GM12878 (cell line): ENCODE results near the gene UBQLN1. TPM values are rescaled to one million over a fixed set of nuclear protein-coding genes. Genes with fewer than 3 reads are reported as not detected.

Experiments
- CHD4 ChIP-seq: fragments of 200-600 bp; sonication (generic); IDR thresholded peaks from 2 replicates; pipeline ENCODE4 v1.6.1; 2016; ENCODE audit warnings: mild to moderate bottlenecking
- EZH2 ChIP-seq: IDR thresholded peaks from 2 replicates; pipeline ENCODE4 v1.6.1; 2012; ENCODE audit warnings: low read depth, mild to moderate bottlenecking, control low read depth, inconsistent platforms, low read length, borderline replicate concordance; ENCODE audit not compliant: control insufficient read depth
- FOXM1 ChIP-seq: IDR thresholded peaks from 2 replicates; pipeline ENCODE4 v1.6.1; 2012; ENCODE audit warnings: low read depth, mild to moderate bottlenecking, inconsistent platforms, low read length, moderate library complexity
- HDAC2 ChIP-seq: fragments of 200-600 bp; sonication (generic); IDR thresholded peaks from 2 replicates; pipeline ENCODE4 v1.6.1; 2017
- HDGF ChIP-seq: fragments of 450-650 bp; IDR thresholded peaks from 2 replicates; pipeline ENCODE4 v1.6.1; 2016; ENCODE audit warnings: antibody characterized with exemption
- KAT2A ChIP-seq: conservative IDR thresholded peaks from 2 replicates; pipeline ENCODE4 v1.6.1; 2011; ENCODE audit warnings: low read depth, low read length; ENCODE audit not compliant: control insufficient read depth
- MEF2B ChIP-seq: fragments of 450-650 bp; IDR thresholded peaks from 2 replicates; pipeline ENCODE4 v1.6.1; 2018; ENCODE audit warnings: mild to moderate bottlenecking, moderate library complexity; ENCODE audit not compliant: partially characterized antibody, poor library complexity, severe bottlenecking
- NR2C2 ChIP-seq: IDR thresholded peaks from 2 replicates; pipeline ENCODE4 v1.6.1; 2011; ENCODE audit warnings: borderline replicate concordance, low read depth; ENCODE audit not compliant: control insufficient read depth, insufficient read length
- PML ChIP-seq: IDR thresholded peaks from 2 replicates; pipeline ENCODE4 v1.6.1; 2012; ENCODE audit warnings: low read length, inconsistent platforms
- RFX5 ChIP-seq: IDR thresholded peaks from 2 replicates; pipeline ENCODE4 v1.6.1; 2011; ENCODE audit warnings: low read depth, low read length, improper control_type of control experiment
- TBL1XR1 ChIP-seq: IDR thresholded peaks from 2 replicates; pipeline ENCODE4 v1.6.1; 2012; ENCODE audit warnings: low read depth, low read length, improper control_type of control experiment
- ZNF217 ChIP-seq: fragments of 450-650 bp; IDR thresholded peaks from 2 replicates; pipeline ENCODE4 v1.6.1; 2017; ENCODE audit warnings: antibody characterized with exemption, mild to moderate bottlenecking
- ZNF24 ChIP-seq: fragments of 450-650 bp; IDR thresholded peaks from 2 replicates; pipeline ENCODE4 v1.6.1; 2017; ENCODE audit warnings: antibody characterized with exemption, mild to moderate bottlenecking
- ZNF622 ChIP-seq: fragments of 450-650 bp; IDR thresholded peaks from 2 replicates; pipeline ENCODE4 v1.6.1; 2017; ENCODE audit warnings: mild to moderate bottlenecking, inconsistent platforms
- polyA plus RNA-seq, 11 experiments: library from polyadenylated mRNA; depleted of rRNA in 4 of 11; unstranded in 6 of 11; stranded (reverse) in 5 of 11; fragments of >200 nt; fragmentation: Nextera tagmentation in 4 of 11; fragmentation: Illumina TruSeq in 1 of 11; extraction: Ambion mirVana in 4 of 11; extraction: Trizol in 1 of 11; gene quantifications; 1 replicate in 1 of 11; 2 replicates in 10 of 11; pipeline versions ENCODE4 v1.2.1 to v1.2.3, GENCODE V29; 2011 to 2016; ENCODE audit warnings: inconsistent platforms in 2 of 11, missing spikeins in 2 of 11, low read depth in 1 of 11
- total RNA-seq, 4 experiments: library from RNA; depleted of rRNA in 3 of 4; stranded (reverse); fragments of >200 nt in 3 of 4; fragmentation: Illumina TruSeq in 1 of 4; extraction: Trizol in 1 of 4; gene quantifications; 2 replicates each; pipeline versions ENCODE4 v1.2.1 to v1.2.3, GENCODE V29; 2013 to 2021
- TF ChIP-seq, protein P1 (sequence below): fragments of 450-650 bp; conservative IDR thresholded peaks from 2 replicates; pipeline ENCODE4 v1.6.1; 2017; ENCODE audit warnings: mild to moderate bottlenecking, moderate library complexity
- TF ChIP-seq, protein P2 (sequence below): fragments of 450-650 bp; IDR thresholded peaks from 2 replicates; pipeline ENCODE4 v1.6.1; 2016; ENCODE audit warnings: mild to moderate bottlenecking
- TF ChIP-seq, protein P3 (sequence below), 3 experiments: IDR thresholded peaks in 2 of 3; conservative IDR thresholded peaks in 1 of 3; 2 replicates each; pipeline ENCODE4 v1.5.1; 2011; ENCODE audit warnings: low read depth in 3 of 3, low read length in 3 of 3, mild to moderate bottlenecking in 3 of 3, control low read depth in 2 of 3, moderate library complexity in 2 of 3, inconsistent platforms in 1 of 3, mixed read lengths in 1 of 3; ENCODE audit not compliant: control insufficient read depth in 2 of 3, insufficient read depth in 1 of 3; ENCODE audit errors: extremely low read depth in 1 of 3
- TF ChIP-seq, protein P4 (sequence below): IDR thresholded peaks from 2 replicates; pipeline ENCODE4 v1.6.1; 2011; ENCODE audit warnings: borderline replicate concordance, low read depth, mild to moderate bottlenecking, moderate library complexity, low read length; ENCODE audit not compliant: insufficient read depth, poor library complexity, severe bottlenecking
- TF ChIP-seq, protein P5 (sequence below): IDR thresholded peaks from 2 replicates; pipeline ENCODE4 v1.6.1; 2012; ENCODE audit warnings: low read length, inconsistent platforms

The UBQLN1 gene
- total and polyA plus RNA-seq, 10 of the 15 experiments (the other 5 are each of a cell fraction or from before 2014, with no cell fraction given) = 12.4 to 118 (median 66.1) TPM

DNA sequence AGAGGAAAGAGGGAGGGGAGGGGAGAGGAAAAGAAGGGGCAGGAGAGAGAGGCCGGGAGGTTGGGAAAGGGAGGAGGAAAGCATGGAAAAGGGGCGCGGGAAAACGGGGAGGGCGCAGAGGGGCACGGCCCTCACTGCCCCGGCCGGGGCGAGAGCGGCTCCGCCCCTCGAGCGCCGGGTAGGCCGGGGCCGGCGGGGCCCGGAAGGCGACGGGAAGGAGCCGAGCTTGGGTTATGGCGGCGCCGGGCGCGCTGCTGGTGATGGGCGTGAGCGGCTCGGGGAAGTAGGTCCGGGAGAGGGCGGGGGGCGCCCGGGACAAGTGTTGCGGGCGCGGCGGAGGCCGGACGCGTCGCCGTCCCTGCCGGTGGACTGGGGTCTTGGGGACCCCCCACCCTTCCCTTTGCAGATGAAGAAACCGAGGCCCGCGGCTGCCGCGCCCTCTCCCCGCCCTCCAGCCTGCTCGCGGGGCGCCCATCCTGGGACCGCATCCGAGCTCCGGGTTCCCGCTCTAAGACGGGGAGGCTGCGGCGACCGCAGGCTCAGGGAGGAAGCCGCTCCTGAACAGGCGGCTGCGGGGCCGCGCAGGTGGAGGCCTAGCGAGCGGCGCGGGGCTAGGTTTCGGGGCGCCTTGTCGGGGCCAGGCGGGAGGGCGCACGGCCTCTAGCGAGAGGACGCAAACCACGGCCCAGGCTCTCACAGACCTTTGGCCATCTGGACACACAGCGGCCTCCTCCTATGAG lies 84.6 kb downstream of the UBQLN1 start, which contains the start of gene IDNK (continued):
- TF ChIP-seq, protein P1, sequence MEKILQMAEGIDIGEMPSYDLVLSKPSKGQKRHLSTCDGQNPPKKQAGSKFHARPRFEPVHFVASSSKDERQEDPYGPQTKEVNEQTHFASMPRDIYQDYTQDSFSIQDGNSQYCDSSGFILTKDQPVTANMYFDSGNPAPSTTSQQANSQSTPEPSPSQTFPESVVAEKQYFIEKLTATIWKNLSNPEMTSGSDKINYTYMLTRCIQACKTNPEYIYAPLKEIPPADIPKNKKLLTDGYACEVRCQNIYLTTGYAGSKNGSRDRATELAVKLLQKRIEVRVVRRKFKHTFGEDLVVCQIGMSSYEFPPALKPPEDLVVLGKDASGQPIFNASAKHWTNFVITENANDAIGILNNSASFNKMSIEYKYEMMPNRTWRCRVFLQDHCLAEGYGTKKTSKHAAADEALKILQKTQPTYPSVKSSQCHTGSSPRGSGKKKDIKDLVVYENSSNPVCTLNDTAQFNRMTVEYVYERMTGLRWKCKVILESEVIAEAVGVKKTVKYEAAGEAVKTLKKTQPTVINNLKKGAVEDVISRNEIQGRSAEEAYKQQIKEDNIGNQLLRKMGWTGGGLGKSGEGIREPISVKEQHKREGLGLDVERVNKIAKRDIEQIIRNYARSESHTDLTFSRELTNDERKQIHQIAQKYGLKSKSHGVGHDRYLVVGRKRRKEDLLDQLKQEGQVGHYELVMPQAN = peak; percentile 50
- TF ChIP-seq HDGF = no peak
- TF ChIP-seq CHD4 = no peak
- TF ChIP-seq KAT2A = no peak
- TF ChIP-seq MEF2B = no peak
- TF ChIP-seq, protein P2, sequence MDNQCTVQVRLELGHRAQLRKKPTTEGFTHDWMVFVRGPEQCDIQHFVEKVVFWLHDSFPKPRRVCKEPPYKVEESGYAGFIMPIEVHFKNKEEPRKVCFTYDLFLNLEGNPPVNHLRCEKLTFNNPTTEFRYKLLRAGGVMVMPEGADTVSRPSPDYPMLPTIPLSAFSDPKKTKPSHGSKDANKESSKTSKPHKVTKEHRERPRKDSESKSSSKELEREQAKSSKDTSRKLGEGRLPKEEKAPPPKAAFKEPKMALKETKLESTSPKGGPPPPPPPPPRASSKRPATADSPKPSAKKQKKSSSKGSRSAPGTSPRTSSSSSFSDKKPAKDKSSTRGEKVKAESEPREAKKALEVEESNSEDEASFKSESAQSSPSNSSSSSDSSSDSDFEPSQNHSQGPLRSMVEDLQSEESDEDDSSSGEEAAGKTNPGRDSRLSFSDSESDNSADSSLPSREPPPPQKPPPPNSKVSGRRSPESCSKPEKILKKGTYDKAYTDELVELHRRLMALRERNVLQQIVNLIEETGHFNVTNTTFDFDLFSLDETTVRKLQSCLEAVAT = no peak
- TF ChIP-seq ZNF217 = no peak
- TF ChIP-seq ZNF24 = no peak
- TF ChIP-seq, protein P3, sequence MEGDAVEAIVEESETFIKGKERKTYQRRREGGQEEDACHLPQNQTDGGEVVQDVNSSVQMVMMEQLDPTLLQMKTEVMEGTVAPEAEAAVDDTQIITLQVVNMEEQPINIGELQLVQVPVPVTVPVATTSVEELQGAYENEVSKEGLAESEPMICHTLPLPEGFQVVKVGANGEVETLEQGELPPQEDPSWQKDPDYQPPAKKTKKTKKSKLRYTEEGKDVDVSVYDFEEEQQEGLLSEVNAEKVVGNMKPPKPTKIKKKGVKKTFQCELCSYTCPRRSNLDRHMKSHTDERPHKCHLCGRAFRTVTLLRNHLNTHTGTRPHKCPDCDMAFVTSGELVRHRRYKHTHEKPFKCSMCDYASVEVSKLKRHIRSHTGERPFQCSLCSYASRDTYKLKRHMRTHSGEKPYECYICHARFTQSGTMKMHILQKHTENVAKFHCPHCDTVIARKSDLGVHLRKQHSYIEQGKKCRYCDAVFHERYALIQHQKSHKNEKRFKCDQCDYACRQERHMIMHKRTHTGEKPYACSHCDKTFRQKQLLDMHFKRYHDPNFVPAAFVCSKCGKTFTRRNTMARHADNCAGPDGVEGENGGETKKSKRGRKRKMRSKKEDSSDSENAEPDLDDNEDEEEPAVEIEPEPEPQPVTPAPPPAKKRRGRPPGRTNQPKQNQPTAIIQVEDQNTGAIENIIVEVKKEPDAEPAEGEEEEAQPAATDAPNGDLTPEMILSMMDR (IDR thresholded peaks at IDR 0.05 in 2 of 3, conservative IDR thresholded peaks at IDR 0.05 in 1 of 3; ENCODE audit: control insufficient read depth in 2 of 3, extremely low read depth in 1 of 3, insufficient read depth in 1 of 3, low read depth in 3 of 3, low read length in 3 of 3) = no peak
- TF ChIP-seq, protein P4, sequence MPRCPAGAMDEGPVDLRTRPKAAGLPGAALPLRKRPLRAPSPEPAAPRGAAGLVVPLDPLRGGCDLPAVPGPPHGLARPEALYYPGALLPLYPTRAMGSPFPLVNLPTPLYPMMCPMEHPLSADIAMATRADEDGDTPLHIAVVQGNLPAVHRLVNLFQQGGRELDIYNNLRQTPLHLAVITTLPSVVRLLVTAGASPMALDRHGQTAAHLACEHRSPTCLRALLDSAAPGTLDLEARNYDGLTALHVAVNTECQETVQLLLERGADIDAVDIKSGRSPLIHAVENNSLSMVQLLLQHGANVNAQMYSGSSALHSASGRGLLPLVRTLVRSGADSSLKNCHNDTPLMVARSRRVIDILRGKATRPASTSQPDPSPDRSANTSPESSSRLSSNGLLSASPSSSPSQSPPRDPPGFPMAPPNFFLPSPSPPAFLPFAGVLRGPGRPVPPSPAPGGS = peak; percentile 12
- TF ChIP-seq HDAC2 = no peak
- TF ChIP-seq PML = no peak
- no peak for TF ChIP-seq NR2C2
- no peak for TF ChIP-seq RFX5
- TF ChIP-seq, protein P5, sequence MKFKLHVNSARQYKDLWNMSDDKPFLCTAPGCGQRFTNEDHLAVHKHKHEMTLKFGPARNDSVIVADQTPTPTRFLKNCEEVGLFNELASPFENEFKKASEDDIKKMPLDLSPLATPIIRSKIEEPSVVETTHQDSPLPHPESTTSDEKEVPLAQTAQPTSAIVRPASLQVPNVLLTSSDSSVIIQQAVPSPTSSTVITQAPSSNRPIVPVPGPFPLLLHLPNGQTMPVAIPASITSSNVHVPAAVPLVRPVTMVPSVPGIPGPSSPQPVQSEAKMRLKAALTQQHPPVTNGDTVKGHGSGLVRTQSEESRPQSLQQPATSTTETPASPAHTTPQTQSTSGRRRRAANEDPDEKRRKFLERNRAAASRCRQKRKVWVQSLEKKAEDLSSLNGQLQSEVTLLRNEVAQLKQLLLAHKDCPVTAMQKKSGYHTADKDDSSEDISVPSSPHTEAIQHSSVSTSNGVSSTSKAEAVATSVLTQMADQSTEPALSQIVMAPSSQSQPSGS = no peak
- TF ChIP-seq TBL1XR1 = no peak
- no peak for TF ChIP-seq ZNF622
- no peak for TF ChIP-seq FOXM1
- no peak for TF ChIP-seq EZH2
